HG02759 (cell line): ENCODE results near the gene CNTROB.

Source experiments
- ATAC-seq: cut with Tn5 transposase; IDR thresholded peaks from one replicate; pipeline ENCODE4 v1.9.1; 2021; ENCODE audit warnings: mild to moderate bottlenecking, moderate library complexity; ENCODE audit not compliant: unreplicated experiment

CNTROB gene, protein sequence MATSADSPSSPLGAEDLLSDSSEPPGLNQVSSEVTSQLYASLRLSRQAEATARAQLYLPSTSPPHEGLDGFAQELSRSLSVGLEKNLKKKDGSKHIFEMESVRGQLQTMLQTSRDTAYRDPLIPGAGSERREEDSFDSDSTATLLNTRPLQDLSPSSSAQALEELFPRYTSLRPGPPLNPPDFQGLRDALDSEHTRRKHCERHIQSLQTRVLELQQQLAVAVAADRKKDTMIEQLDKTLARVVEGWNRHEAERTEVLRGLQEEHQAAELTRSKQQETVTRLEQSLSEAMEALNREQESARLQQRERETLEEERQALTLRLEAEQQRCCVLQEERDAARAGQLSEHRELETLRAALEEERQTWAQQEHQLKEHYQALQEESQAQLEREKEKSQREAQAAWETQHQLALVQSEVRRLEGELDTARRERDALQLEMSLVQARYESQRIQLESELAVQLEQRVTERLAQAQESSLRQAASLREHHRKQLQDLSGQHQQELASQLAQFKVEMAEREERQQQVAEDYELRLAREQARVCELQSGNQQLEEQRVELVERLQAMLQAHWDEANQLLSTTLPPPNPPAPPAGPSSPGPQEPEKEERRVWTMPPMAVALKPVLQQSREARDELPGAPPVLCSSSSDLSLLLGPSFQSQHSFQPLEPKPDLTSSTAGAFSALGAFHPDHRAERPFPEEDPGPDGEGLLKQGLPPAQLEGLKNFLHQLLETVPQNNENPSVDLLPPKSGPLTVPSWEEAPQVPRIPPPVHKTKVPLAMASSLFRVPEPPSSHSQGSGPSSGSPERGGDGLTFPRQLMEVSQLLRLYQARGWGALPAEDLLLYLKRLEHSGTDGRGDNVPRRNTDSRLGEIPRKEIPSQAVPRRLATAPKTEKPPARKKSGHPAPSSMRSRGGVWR

DNA sequence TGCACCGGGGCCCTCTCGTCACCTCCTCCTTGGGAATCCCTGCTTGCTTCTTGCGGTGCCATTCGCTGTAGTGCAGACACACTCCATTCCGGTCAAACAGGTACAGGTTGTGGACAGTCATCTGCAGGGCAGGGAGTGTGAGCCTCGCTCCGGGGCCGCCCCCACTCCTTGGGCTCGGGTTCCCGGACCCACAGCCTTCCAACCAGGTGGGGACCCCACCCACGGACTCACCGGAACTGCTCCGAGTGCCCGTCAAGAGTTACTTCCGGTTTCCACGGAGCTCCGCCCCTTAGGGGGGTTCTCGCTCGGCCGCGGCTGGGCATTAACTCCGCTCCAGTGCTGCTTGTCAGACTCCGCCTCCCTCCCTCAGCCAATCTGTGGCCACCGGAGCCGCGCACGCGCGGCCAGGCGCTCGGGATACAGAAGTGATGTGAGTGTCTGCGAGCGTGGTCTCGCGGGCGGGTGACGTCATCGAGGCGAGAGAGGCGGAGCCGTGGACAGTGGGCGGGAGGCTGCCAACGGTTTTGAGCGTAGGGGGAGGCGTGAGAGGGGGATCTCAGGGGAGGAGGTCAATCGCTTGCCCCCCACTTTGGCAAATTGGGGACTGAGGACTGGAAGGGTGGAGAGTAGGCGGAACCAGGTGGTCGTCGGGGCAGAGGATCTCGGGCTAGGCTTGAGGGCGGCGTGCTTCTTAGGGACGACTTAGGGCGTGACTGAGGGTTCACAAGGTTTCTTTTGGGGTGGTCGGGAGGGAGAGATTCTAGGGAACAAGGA, at the start of gene CNTROB, which contains the start of gene TRAPPC1:
Gene CNTROB (plus strand): TSS at position 498 of the 774 bp plus-strand sequence. CDS start 874 bp downstream, outside the sequence.
Gene TRAPPC1 (minus strand): TSS at position 238 of the 774 bp plus-strand sequence. CDS start 117 bp downstream, at position 121.
- peak; percentile 96 for ATAC-seq

DNA sequence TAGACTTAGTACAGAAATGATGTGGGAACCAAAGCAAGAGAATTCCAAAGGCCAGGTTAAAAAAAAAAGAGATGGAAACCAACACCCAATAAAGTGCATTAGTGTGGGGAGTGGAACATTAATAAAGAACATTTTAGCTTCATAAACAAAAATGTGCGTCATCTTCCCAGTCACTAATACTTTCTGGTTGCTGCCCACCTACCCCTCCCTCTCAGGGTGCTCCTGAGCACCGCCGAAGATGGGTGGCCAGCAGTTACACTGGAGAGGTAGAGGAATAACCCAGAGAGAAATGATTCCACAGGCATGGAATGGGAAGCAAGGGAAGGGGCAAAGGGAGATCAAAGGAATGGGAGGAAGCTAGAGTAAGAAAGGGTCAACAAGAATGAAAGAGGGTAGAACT, 49.4 kb upstream of the CNTROB start:
- no peak for ATAC-seq

DNA sequence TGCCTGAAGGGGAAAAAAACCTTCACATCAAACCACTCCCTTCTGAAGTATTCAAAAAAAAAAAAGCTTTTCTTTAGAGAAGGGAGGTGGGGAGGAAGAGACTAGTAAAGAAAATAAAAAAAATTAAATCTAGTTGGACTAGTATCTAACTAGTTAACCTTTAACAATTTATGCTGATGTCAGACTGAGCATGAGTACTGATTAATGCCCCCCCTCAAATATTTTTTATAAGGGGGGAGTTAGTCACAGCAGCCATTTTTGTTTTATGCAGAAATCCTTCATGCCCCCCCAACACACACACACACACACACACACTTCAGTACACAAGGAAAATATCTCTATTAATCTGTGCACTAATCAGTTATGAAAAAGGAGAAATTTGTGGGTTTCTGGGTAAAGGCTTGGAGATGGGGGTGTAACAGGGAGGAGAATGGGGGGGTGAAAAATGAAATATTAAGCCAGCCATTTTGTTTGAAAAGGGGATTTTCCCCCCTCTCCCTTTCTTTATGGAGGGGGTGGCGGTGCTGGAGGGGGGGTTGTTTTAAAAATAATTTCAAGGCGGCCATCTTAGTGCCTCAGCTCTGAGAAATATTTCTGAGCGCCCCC, 48.1 kb upstream of the CNTROB start:
- no peak for ATAC-seq

DNA sequence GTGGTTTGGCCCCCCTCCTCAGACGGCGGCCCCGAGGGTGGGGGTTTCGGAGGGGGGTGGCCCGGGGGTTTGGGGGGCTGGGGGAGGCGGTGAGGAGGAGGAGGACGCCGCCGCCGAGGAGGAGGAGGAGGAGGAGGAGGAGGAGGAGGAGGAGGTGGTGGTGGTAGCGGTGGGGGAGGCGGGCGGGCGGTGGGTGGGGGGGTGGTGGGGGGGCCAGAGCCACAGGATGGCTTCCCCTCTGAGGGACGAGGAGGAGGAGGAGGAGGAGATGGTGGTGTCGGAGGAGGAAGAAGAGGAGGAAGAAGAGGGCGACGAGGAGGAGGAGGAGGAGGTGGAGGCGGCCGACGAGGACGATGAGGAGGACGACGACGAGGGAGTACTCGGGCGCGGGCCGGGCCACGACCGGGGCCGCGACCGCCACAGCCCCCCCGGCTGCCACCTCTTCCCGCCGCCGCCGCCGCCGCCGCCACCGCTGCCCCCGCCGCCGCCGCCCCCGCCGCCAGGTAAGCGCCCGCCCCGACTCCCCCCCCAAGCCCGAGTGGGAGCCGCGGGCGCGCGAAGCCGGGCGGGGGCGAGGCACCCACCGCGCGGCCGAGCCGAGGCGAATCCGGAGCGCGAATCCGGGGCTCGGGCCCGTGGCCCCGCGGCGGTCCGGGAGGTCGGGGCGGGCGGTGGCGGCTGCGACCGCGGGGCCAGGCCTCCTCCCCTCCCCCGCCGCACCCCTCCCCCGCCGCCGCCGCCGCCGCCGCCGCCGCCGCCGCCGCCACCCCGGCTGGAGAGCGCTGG, 47.2 kb upstream of the CNTROB start:
- ATAC-seq = no peak

DNA sequence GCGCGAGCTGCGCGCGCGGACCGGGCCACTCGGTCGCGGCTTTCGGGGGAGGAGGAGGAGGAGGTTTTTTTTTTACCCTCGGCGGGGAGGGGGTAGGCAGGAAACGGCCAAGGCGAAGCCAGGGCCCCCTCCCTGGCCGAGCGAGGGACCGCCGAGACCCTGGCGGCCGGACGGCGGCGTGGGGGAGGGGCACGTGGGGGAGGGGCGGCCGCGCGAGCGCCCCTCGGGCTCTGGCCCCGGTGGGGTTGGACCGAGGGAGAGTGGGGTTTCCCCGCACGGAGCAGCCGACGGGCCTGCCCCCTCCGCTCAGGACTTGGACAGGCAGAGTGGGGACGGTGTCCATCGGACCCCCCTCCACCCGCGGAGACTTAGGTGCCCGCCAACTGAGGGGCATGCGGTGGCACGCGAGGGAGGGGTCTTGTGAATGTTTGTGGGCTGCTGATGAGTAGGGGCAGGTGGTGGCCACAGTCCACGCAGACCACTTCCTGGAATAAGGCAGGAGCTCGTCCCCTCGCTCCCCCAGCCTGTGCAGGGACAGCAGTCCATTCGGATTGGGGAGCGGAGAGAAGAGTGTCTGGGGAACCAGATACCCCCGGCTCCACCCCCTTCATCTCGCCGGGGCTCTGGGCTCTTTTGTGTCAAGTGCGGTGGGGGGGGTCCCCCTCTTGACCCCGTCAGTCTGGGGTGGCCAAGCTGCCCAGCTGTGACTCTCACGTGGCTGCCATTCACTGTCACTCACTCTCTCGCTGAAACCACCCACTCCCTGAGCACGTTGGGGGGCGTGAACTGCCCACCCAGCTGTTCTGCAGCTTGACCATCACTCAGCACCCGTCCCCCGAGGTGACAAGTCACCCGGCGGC, 46.4 kb upstream of the CNTROB start:
- ATAC-seq = peak; percentile 32

DNA sequence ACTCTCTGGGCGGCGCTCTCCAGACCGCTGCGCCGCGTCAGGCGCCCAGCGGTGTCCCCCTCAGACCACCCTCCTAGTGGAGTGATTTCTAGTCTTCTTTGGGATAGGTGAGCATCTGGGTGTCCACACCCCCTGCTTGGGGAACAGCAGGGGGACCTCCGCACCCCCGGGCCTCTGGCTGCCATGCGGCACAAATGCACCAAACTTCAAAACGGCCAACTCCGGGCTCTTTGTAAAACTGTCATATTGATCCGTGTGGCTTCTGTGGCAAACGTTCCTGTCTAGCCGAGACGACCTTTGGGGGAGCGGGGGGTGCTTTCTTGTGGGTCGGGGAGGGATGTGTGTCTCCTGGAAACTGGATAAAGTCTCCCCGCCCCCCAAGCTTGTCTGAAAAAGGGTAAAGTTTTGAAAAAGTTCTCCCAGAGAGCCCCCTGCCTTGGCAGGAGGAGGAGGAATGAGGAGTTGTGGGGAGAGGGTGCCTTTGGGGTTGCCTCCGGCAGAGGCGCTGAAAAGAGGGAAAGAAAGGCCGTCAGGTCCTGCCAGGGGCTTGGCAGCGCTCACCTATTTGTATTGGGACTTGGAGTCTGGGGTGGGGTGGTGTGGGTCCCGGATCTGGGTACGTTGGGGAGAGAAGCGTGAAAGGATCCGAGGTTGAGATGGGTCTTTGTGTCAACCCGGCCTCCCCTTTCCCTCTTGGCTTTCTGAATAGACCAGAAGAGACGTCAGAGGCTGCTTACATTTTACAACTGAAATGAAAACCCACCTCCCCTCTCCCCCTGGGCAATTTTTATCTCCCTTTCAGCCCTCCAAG, 45.6 kb upstream of the CNTROB start:
- ATAC-seq = no peak

DNA sequence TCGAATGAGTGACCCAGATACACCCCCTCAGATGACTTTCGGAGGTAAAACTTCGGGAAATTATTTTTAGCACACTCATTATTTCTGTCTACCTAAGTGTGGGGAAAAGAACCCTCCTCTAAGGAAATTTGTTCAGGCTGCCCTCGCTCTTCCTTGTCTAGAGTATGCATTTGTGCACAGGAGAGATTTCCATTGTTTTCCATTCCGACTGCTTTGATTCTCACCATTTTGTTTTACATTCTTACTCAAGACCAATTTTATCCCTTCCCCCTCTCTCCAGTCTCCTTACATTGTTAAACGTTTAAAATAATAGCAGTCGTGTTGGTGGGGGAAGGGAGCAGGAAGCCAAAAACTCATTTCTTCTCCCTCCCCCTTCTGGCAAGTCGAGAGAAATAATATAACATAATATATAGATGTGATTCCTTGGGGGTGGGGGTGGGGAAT, 44.9 kb upstream of the CNTROB start:
- ATAC-seq = no peak

DNA sequence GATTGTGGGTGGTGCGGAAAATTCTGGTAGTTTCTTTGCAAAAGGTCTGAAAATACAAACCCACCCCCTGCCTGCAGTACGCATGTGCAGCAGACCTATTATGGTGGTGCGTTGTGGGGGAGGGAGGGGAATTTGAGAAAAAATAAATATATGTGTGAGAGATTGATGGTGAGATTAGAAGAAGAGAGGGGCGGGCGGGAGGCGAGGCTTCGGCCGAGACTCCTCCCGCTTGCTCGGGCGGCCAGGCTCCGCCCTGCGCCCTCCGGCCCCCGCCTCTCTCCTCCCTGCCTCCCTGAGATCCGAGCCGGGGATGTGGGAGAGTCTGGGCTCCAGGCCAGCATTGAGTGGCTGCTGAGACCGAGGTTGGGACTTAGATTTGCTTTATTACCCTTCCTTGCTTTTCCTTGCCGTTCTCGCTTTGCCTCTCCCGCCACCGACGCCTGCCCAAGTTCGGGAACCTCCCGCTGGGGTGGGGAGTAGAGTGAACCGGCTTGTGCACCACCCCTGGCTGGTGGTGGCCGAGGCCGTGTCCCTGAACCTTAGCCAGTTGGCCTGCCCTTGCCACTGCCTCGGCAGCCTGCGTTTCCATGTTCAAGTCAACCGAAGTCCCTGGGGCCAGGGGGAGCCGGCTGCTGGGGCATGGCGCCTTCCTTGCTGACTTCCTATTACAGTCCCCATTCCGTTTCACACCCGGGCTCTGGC, 44.4 kb upstream of the CNTROB start:
- peak; percentile 55 for ATAC-seq

DNA sequence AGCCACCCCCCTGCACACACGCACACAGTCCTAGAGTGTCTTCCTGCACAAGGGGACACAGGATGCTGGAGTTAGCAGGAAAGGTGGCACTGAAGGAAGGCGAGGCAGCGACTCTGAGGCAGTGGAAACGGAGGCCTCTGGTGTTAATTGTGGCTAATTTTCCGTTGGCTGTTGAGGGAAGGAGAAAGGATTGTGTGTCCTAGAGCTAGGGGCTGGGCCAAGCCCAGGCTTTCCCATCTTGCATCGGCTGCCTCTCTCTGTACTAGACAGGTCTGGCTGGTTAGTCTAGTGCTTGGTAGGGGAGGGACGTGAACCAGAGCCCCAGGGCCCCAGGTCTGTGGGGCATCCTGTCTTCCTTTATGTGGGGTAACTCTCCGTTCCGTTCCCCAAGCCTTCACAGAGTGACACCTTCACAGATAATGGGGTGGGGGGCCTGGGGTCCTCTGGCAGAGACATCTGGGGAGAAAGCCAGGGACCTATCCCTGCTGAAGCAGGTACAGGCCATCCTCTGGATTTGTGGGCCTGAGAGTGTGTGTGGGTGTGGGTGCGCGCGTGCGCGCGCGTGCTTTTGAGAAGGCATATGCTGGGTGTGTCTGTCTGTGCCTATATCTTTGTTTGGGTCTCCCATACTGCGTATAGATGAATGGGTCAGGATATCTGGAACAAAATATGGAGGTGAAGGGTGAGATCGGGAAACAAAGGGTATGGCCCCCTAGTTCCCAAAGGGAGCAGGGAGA, 43.7 kb upstream of the CNTROB start, which contains the start of gene CHD3:
Gene CHD3 (plus strand): TSS at position 606 of the 737 bp plus-strand sequence. CDS start 212 bp downstream, outside the sequence.
- ATAC-seq = no peak

DNA sequence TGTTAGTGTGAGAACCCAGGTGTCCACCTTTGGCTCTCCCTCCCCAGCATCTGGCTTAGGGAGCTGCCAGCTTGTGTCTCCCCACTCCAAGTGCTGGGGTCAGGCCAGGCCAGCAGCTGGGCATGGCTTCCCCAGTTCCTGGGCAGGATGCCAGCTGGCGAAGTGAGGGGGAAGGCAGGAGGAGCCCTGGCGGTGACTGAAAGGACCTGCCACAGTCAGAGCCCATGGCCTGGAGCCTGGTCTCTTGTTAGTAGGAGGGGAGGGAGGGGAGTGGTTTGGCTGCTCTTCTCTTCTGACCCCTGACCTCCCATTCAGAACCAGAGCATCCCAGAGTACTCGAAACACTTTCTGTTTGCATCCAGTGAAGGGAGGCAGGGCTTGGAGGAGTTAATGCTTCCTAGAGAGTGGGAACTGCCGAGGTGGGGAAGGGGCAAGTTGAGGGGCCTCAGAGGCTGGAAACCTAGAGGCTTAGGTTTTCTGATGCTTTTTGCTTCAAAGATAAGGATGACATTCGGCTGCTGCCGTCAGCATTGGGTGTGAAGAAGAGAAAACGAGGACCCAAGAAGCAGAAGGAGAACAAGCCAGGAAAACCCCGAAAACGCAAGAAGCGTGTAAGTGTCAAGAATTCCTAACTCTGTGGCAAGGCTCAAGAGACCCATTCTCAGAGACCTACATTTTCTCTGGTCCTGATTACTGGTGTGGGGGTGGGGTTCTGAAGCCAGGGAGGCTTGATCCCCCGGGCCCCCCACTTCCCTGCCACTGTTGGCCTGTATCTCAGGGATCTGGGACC, 42.6 kb upstream of the CNTROB start:
- no peak for ATAC-seq

DNA sequence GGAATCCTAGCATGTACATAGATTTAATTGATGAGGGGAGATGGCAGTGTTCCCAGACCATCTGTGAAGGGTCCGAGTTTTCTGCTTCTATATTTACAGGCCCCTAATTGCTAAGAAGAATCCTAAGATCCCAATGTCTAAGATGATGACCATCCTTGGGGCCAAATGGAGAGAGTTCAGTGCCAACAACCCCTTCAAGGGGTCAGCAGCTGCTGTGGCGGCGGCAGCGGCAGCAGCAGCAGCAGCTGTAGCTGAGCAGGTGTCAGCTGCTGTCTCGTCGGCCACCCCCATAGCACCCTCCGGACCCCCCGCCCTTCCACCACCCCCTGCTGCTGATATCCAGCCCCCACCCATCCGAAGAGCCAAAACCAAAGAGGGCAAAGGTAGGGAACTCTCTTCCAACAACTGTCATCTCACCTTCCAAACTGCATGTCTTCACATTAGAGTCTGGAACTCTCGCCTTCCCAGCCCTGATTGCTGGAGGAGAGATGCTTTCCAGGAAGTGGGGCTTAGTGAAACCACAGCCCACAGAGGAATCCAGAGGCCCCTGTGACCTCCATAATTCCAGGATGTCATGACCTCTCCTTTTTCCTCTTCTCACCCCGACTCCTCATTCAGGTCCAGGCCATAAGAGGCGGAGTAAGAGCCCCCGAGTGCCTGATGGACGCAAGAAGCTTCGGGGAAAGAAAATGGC, 38.7 kb upstream of the CNTROB start:
- ATAC-seq = no peak

DNA sequence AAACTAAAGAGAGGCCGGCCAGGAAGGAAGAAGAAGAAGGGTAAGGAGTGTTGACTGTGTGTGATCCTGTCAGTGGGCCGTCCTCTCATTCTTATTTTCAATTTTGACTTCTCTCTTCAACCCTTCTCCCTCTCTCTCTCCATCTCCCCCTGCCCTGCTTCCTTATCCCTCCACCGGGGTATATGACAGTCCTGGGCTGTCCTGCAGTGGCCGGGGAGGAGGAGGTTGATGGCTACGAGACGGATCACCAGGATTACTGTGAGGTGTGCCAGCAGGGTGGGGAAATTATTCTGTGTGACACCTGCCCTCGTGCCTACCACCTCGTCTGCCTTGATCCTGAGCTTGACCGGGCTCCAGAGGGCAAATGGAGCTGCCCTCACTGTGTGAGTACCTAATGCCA, 37.8 kb upstream of the CNTROB start:
- ATAC-seq = no peak

DNA sequence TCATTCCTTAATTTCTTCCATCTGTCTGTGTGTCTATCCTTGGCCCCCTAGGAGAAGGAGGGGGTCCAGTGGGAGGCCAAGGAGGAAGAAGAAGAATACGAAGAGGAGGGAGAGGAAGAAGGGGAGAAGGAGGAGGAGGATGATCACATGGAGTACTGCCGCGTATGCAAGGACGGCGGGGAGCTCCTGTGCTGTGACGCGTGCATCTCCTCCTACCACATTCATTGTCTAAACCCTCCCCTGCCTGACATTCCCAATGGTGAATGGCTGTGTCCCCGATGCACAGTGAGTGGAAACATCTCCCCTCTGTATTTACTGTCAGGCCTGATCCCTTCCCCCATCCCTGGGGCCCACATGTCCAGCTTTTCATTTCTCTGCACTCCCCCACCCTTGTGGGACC, 37.1 kb upstream of the CNTROB start:
- ATAC-seq = no peak

DNA sequence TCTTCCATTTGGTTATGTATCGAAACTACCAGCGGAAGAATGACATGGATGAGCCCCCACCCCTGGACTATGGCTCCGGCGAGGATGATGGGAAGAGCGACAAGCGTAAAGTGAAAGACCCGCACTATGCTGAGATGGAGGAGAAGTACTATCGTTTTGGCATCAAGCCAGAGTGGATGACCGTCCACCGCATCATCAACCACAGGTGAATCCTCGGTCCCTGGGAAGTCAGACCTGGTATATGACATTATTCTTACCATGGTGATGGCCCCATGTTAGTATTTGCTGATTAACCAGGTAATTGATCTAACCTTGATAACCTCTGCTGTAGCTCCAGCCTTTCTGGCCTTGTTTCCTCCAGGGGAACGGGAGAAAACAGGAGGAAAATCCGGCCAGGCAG, 34.9 kb upstream of the CNTROB start:
- ATAC-seq = no peak

DNA sequence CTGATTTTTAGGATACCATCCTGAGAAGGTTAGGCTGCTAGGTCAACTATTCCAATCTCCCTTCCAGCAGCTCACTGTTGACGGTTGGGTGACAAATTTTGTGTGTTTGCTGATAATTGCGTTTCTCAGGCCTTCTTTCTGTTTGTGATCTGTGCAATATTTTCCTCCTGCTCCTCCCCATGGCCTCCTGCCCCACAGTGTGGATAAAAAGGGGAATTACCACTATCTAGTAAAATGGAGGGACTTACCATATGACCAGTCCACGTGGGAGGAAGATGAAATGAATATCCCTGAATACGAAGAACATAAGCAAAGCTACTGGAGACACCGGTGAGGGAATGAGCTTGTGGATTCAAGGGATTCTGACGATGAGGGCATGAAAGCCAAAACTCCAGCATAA, 34.2 kb upstream of the CNTROB start:
- no peak for ATAC-seq
